Common myeloid progenitor, CD34-positive (primary cell): ENCODE data around the gene ARVCF.

Experiments used
- CTCF ChIA-PET: fragments of 350-600 bp; sonication (Branson Sonifier 250); formaldehyde crosslinking; loops from one replicate; lab custom pipeline; 2021; ENCODE audit warnings: antibody characterized with exemption; lab: Charles Lee
- POLR2A ChIA-PET: fragments of 350-600 bp; sonication (Branson Sonifier 250); formaldehyde crosslinking; loops from one replicate; lab custom pipeline; 2021; ENCODE audit warnings: antibody characterized with exemption; lab: Charles Lee
- DNase-seq, 3 donors: peaks; one replicate each; pipeline versions ENCODE4 v3.0.0 to v3.0.0-alpha.2; 2013
- H3K27ac ChIP-seq, 2 experiments: 1 replicate in 1 of 2; 2 replicates in 1 of 2; pipeline ENCODE4 v1.7.0; 2013; ENCODE audit warnings: inconsistent platforms in 2 of 2, low read length in 2 of 2, mild to moderate bottlenecking in 2 of 2, low read depth in 1 of 2, moderate library complexity in 1 of 2; ENCODE audit not compliant: severe bottlenecking in 2 of 2, insufficient read depth in 1 of 2, poor library complexity in 1 of 2
- H3K27me3 ChIP-seq, 5 experiments: replicated peaks in 2 of 5; 1 replicate in 3 of 5; 2 replicates in 2 of 5; pipeline versions ENCODE4 v1.6.1 to v1.7.0; 2013; ENCODE audit warnings: low read length in 4 of 5, mild to moderate bottlenecking in 2 of 5, moderate library complexity in 2 of 5, inconsistent platforms in 1 of 5; ENCODE audit not compliant: insufficient read depth in 5 of 5, control insufficient read depth in 4 of 5
- H3K36me3 ChIP-seq, 4 experiments: 1 replicate in 2 of 4; 2 replicates in 2 of 4; pipeline versions ENCODE4 v1.6.1 to v1.7.0; 2013; ENCODE audit warnings: low read length in 3 of 4, control low read depth in 1 of 4, mild to moderate bottlenecking in 1 of 4; ENCODE audit not compliant: control insufficient read depth in 4 of 4, insufficient read depth in 4 of 4
- H3K4me1 ChIP-seq, 4 experiments: 1 replicate in 3 of 4; 2 replicates in 1 of 4; pipeline versions ENCODE4 v1.6.1 to v1.7.1; 2013; ENCODE audit warnings: low read length in 3 of 4, mild to moderate bottlenecking in 3 of 4, control low read depth in 1 of 4, inconsistent platforms in 1 of 4, moderate library complexity in 1 of 4; ENCODE audit not compliant: control insufficient read depth in 4 of 4, insufficient read depth in 4 of 4; ENCODE audit errors: control extremely low read depth in 1 of 4
- H3K4me3 ChIP-seq, 7 experiments: 1 replicate in 4 of 7; 2 replicates in 3 of 7; pipeline versions ENCODE4 v1.5.1 to v1.7.0; 2013; ENCODE audit warnings: mild to moderate bottlenecking in 7 of 7, low read length in 6 of 7, moderate library complexity in 6 of 7, inconsistent platforms in 2 of 7, low read depth in 2 of 7, control low read depth in 1 of 7; ENCODE audit not compliant: insufficient read depth in 4 of 7, control insufficient read depth in 1 of 7; ENCODE audit errors: extremely low read depth in 1 of 7
- H3K9me3 ChIP-seq, 5 experiments: 1 replicate in 4 of 5; 2 replicates in 1 of 5; pipeline versions ENCODE4 v1.6.1 to v1.7.1; 2013; ENCODE audit warnings: low read length in 4 of 5, mild to moderate bottlenecking in 2 of 5, inconsistent platforms in 1 of 5, low read depth in 1 of 5, moderate library complexity in 1 of 5; ENCODE audit not compliant: control insufficient read depth in 4 of 5, insufficient read depth in 2 of 5; ENCODE audit errors: control extremely low read depth in 1 of 5
- WGBS: methylation state at CpG from one replicate; pipeline ENCODE4 v1.1.5; 2013; ENCODE audit not compliant: insufficient coverage; 5-methylcytosine and 5-hydroxymethylcytosine counted together

Gene ARVCF

DNA sequence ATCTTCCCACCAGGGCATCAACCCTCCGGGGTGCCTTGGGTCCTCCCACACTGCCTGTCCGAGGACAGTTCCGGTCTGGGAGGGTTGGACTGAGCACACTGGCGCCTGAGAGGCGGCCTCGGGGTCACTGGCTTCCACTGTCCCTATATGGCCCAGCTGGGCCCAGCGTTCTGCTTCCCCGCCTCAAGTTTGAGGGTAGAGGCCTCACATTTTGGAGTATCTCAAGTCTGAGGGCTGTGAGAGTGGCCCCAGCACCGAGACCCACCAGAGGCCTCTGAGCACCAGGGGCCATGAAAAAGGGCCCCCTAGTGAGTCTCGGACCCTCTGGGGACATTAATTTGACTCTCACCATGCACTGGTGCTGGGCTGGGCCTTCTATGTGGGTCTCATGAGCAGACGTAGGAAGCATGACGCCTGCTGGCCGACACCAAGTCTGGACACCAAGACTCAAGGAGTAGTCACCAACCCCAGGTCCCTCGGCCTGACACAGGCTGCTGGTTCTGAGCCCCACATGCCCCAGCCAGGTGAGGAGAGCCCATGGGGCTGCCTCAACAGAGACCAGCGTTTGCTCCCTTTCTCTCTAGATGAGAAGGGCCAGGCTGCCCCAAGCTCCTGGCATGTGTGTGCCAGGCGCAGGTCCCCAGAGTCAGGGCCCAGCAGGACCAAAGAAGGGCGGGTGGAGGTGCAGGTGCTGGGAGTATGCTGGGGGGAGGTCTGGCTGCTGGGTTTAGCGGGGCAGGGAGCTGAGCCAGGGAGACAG lies 27.5 kb downstream of the ARVCF start:
- Histone ChIP-seq H3K4me1 (peaks cover 0 to 28% (median 19%) of the 10 kb centered on the region in 4 experiments), H3K4me3 (no peak overlapping the region), H3K27ac (peak overlapping the region in 1 of 2 experiments; percentile 80), H3K36me3 (no peaks in the 10 kb centered on the region), H3K9me3 (no peaks in the 10 kb centered on the region), H3K27me3 (no peaks in the 10 kb centered on the region)
- WGBS, result 97% methylated on average over 15 of the region's 18 CpGs
- CTCF ChIA-PET, result interaction anchor here (0.9 to 3.2 kb wide), 4 partner anchors 20 to 24 kb away, joined by 3 to 12 read pairs (median 6); no protein-coding TSS in a partner anchor
- POLR2A ChIA-PET, result interaction anchor here (0.6 kb wide), 1 partner anchor 8 kb away, joined by 3 read pairs; no protein-coding TSS in a partner anchor
- no peak for DNase-seq

DNA sequence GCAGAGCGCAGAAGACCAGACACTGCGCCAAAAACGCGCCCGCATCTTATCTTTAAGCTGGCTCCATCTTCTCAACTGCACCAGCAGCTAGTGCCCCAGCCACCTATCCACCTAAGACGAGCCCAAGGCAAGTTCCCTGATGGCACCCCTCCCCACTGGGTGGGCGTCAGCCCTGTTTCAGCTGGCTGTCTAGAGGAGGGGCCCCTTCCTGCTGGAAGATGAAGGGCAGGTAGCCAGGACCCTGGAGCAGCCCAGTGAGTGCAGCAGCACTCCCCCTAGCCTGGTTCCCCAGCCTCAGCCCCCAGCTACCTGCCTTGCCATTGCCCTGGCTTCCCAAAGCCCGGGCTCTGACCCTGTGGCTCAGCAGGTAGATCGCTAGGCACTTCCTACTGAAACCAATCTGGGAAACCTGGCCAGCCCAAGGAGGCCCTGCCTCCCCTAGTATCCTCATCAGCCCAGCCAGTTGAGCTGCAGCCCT lies 28.3 kb downstream of the ARVCF start:
- Histone ChIP-seq H3K9me3 (no peaks in the 10 kb centered on the region), H3K27ac (peak overlapping the region in 1 of 2 experiments; percentile 80), H3K27me3 (no peaks in the 10 kb centered on the region), H3K4me3 (no peak overlapping the region), H3K36me3 (no peaks in the 10 kb centered on the region), H3K4me1 (peaks cover 0 to 32% (median 19%) of the 10 kb centered on the region in 4 experiments)
- DNase-seq, result no peak
- POLR2A ChIA-PET, result no interaction called here
- CTCF ChIA-PET, result interaction anchor here (0.6 to 2.4 kb wide), 5 partner anchors 13 to 173 kb away, joined by 3 to 7 read pairs (median 3); no protein-coding TSS in a partner anchor
- WGBS, result 98% methylated on average over 8 of the region's 9 CpGs

DNA sequence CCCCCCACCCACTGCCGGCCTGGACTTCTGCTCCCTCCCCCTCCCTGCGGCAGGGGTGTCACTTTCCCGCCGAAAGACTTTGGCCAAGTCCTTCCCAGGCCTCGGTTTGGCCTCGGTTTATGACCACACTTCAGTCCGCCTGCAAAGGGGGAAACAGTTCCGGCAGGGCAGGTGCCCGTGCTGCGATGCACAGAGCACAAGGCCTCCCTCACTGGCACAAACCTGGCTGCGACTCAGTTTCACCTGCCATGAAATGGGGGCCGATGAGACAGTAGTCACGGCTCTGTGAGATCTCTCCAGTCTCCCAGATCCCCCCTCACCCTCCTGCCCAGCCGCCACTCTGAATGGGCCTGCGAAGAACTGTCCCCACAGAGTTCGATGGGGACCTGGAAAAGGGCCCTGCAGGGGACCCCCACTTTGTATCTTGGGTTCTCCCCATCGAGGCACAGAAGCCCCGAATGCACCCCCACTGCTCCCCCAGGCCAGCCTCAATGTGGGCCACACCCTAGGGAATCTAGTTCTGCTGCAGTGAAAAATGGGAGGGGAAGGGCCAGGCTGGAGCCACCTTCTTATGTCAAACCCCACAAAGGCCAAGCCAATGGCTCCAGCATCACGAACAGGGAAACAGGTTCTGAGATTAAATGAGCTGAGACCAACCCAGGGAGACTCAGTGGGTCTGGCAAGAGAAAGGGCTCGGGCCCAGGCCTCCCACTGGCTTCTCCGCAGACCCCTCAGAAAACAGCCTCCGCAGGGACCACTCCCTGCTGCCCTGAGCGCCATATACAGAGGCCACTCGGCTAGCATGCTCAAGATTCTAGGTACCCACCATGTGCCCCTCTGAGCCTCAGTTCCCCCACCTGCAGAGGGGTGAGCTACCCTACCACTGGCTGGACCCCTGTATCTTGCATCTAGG lies 29.0 kb downstream of the ARVCF start:
- ChIA-PET POLR2A (no interaction called here), CTCF (interaction anchor here (0.6 to 3.9 kb wide), 4 partner anchors 12 to 173 kb away, joined by 3 to 26 read pairs (median 4); no protein-coding TSS in a partner anchor)
- no peaks in the 10 kb centered on the region for H3K27me3 ChIP-seq
- no peaks in the 10 kb centered on the region for H3K36me3 ChIP-seq
- no peaks in the 10 kb centered on the region for H3K9me3 ChIP-seq
- no peak overlapping the region for H3K27ac ChIP-seq
- H3K4me3 ChIP-seq, result peak overlapping the region in 1 of 7 experiments; percentile 48
- no peak for DNase-seq
- peaks cover 0 to 36% (median 20%) of the 10 kb centered on the region in 4 experiments for H3K4me1 ChIP-seq
- 69% methylated on average over 21 of the region's 24 CpGs for WGBS

DNA sequence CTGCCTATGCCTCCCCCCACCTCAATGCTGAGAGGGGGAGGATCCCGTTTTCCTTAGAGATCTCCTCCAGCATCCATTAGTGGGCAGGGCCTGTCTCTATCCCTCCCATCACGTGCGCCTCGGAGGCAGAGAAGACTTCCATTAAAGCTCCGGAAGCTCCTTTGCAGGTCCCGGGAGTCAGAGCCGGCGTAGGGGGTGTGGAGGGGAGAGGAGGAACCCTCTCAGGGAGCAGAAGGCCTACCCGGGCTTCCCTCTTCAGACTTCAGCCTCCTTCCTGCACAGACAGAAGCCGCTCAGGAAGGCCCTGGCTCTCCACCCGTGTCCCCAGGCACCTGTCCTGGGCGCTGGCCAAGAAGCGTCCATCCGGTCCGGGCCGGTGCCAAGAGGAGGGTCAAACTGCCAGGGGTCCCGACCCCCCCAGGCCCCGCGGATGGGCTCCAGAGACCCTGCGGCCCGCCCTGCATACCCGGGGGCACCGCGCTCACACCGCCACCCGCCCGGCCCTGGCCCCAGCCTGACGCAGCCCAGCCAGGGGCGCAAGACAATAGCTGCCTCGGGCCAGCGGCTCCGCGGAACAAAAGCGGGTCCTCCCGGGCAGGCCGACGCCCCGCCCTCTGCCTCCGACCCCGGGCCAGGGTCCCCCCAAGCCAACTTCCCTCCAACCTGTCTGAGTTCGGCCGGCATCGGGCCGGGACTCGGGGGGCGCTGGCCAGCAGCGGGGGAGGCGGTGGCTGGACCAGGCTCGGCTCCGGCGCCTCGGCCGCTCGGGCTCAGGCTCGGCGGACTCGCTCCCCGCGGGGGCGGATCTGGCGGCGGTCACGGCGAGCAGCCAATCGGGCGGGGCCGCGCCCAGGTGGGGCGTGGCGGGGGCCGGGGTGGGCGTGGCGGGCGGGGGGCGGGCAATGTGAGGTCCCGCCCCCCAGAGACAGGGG lies 29.9 kb downstream of the ARVCF start:
- POLR2A ChIA-PET, result interaction anchor here (0.6 to 1.1 kb wide), 3 partner anchors 11 to 141 kb away, joined by 3 to 4 read pairs (median 3); no protein-coding TSS in a partner anchor
- CTCF ChIA-PET, result interaction anchor here (1.0 to 3.9 kb wide), 3 partner anchors 9 to 28 kb away, joined by 4 to 26 read pairs (median 10); no protein-coding TSS in a partner anchor
- H3K27me3 ChIP-seq, result no peaks in the 10 kb centered on the region
- H3K4me1 ChIP-seq, result peaks cover 0 to 36% (median 20%) of the 10 kb centered on the region in 4 experiments
- peak overlapping the region in 1 of 2 experiments; percentile 63 for H3K27ac ChIP-seq
- 0% methylated on average over 24 of the region's 76 CpGs for WGBS
- H3K9me3 ChIP-seq, result no peaks in the 10 kb centered on the region
- peak; percentile 42 to 70 (median 66) for DNase-seq
- H3K4me3 ChIP-seq, result peak overlapping the region; percentile 34 to 84 (median 76)
- peaks cover 0 to 5% (median 0%) of the 10 kb centered on the region in 4 experiments for H3K36me3 ChIP-seq

DNA sequence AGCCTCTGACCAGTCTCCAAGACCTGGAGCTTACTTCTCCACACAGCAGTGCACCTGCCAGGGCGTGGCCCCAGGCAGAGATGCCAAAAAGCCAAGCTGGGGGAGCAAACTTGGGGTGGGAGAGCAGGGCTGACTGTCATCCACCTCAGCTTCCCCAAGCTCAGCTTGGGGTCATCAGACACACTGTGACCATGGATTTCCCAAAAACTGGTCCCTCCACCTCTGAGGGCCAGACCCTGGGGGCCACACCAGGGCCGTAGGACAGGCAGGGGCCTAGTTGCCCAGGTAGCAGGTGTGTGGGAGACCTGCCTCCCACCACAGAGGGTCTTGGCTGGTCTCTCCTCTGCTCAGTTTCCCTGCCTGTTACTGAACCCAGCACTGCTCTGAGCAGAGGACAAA lies 30.6 kb downstream of the ARVCF start:
- peak overlapping the region in 6 of 7 experiments; percentile 57 to 84 (median 76) for H3K4me3 ChIP-seq
- H3K27ac ChIP-seq, result peak overlapping the region in 1 of 2 experiments; percentile 63
- CTCF ChIA-PET, result interaction anchor here (1.0 to 3.9 kb wide), 3 partner anchors 8 to 28 kb away, joined by 4 to 26 read pairs (median 10); no protein-coding TSS in a partner anchor
- 100% methylated on average over 1 of the region's 2 CpGs for WGBS
- peaks cover 0 to 12% (median 2%) of the 10 kb centered on the region in 4 experiments for H3K36me3 ChIP-seq
- H3K9me3 ChIP-seq, result no peaks in the 10 kb centered on the region
- DNase-seq, result no peak
- POLR2A ChIA-PET, result interaction anchor here (0.6 to 1.1 kb wide), 2 partner anchors 11 to 142 kb away, joined by 3 to 4 read pairs; no protein-coding TSS in a partner anchor
- H3K4me1 ChIP-seq, result peaks cover 0 to 36% (median 20%) of the 10 kb centered on the region in 4 experiments
- no peaks in the 10 kb centered on the region for H3K27me3 ChIP-seq
